IPS DF 6.9 (cell line): Measurements from ENCODE around the gene UBE2QL1.

ENCODE experiments used
- DNase-seq: peaks from one replicate; pipeline ENCODE4 v3.0.0-alpha.2; 2013; ENCODE audit warnings: low read depth, low spot score
- H3K27ac ChIP-seq: one replicate; pipeline ENCODE4 v1.5.1; 2013; ENCODE audit warnings: low read length, control low read depth
- H3K27me3 ChIP-seq: 2 replicates; pipeline ENCODE4 v1.6.1; 2013; ENCODE audit warnings: mild to moderate bottlenecking, low read length; ENCODE audit not compliant: control insufficient read depth, insufficient read depth
- H3K36me3 ChIP-seq: 2 replicates; pipeline ENCODE4 v1.6.1; 2013; ENCODE audit warnings: low read length; ENCODE audit not compliant: control insufficient read depth, insufficient read depth
- H3K4me1 ChIP-seq: 2 replicates; pipeline ENCODE4 v1.6.1; 2013; ENCODE audit warnings: low read length; ENCODE audit not compliant: control insufficient read depth, insufficient read depth
- H3K4me3 ChIP-seq: 2 replicates; pipeline ENCODE4 v1.5.1; 2013; ENCODE audit warnings: mild to moderate bottlenecking, low read length
- H3K9me3 ChIP-seq: 2 replicates; pipeline ENCODE4 v1.6.1; 2013; ENCODE audit warnings: low read length, inconsistent platforms; ENCODE audit not compliant: control insufficient read depth, insufficient read depth
- WGBS: extraction: QIAGEN DNeasy Blood & Tissue Kit; methylation state at CpG from one replicate; pipeline ENCODE4 v1.1.7; 2013; ENCODE audit warnings: mixed read lengths, missing lambda C conversion rate; ENCODE audit not compliant: insufficient read length, insufficient coverage; 5-methylcytosine and 5-hydroxymethylcytosine counted together

Gene UBE2QL1

GRCh38 chr5:6487081-6487480 lies 38.4 kb downstream of the UBE2QL1 start:
- WGBS = no CpG with 5 or more reads among the region's 3 CpGs
- Histone ChIP-seq H3K27me3 (no peaks in the 10 kb centered on the region), H3K9me3 (no peaks in the 10 kb centered on the region), H3K4me1 (0 out of 2 replicates have a peak, but pooled peaks cover 1% of the 10 kb centered on the region), H3K27ac (no peak overlapping the region), H3K36me3 (no peaks in the 10 kb centered on the region), H3K4me3 (no peak overlapping the region)
- DNase-seq = no peak

GRCh38 chr5:6488021-6488420 lies 39.4 kb downstream of the UBE2QL1 start:
- Histone ChIP-seq H3K27ac (no peak overlapping the region), H3K27me3 (no peaks in the 10 kb centered on the region), H3K4me1 (0 out of 2 replicates have a peak, but pooled peaks cover 1% of the 10 kb centered on the region), H3K9me3 (no peaks in the 10 kb centered on the region), H3K36me3 (no peaks in the 10 kb centered on the region), H3K4me3 (no peak overlapping the region)
- no peak for DNase-seq
- WGBS = no CpG with 5 or more reads among the region's 4 CpGs

- no peaks in the 10 kb centered on the region for H3K27me3 ChIP-seq
- H3K4me3 ChIP-seq = no peak overlapping the region
- no peaks in the 10 kb centered on the region for H3K36me3 ChIP-seq
- no peak overlapping the region for H3K27ac ChIP-seq
- no peak for DNase-seq
- H3K9me3 ChIP-seq = no peaks in the 10 kb centered on the region
- WGBS = no CpG with 5 or more reads among the region's 10 CpGs
- H3K4me1 ChIP-seq = 0 out of 2 replicates have a peak, but pooled peaks cover 1% of the 10 kb centered on the region
Observed at GRCh38 chr5:6489643-6490185, 41.1 kb downstream of the UBE2QL1 start.

- no peak for DNase-seq
- H3K4me1 ChIP-seq = 0 out of 2 replicates have a peak, but pooled peaks cover 1% of the 10 kb centered on the region
- no peak overlapping the region for H3K4me3 ChIP-seq
- no peaks in the 10 kb centered on the region for H3K9me3 ChIP-seq
- no peak overlapping the region for H3K27ac ChIP-seq
- no CpG with 5 or more reads among the region's 9 CpGs for WGBS
- H3K36me3 ChIP-seq = no peaks in the 10 kb centered on the region
- no peaks in the 10 kb centered on the region for H3K27me3 ChIP-seq
Observed at GRCh38 chr5:6490246-6490645, 41.6 kb downstream of the UBE2QL1 start.

- Histone ChIP-seq H3K4me1 (0 out of 2 replicates have a peak, but pooled peaks cover 1% of the 10 kb centered on the region), H3K4me3 (no peak overlapping the region), H3K9me3 (no peaks in the 10 kb centered on the region), H3K27me3 (no peaks in the 10 kb centered on the region), H3K27ac (no peak overlapping the region), H3K36me3 (no peaks in the 10 kb centered on the region)
- no peak for DNase-seq
- no CpG with 5 or more reads among the region's 3 CpGs for WGBS
Observed at GRCh38 chr5:6490693-6491092, 42.0 kb downstream of the UBE2QL1 start.

GRCh38 chr5:6491196-6491918 lies 42.7 kb downstream of the UBE2QL1 start:
- Histone ChIP-seq H3K4me3 (no peak overlapping the region), H3K36me3 (no peaks in the 10 kb centered on the region)
- no peak for DNase-seq

GRCh38 chr5:6491919-6492290 lies 43.2 kb downstream of the UBE2QL1 start:
- no CpG with 5 or more reads among the region's 13 CpGs for WGBS
- H3K4me3 ChIP-seq = no peak overlapping the region
- 0 out of 2 replicates have a peak, but pooled peaks cover 1% of the 10 kb centered on the region for H3K4me1 ChIP-seq
- H3K36me3 ChIP-seq = no peaks in the 10 kb centered on the region
- H3K27ac ChIP-seq = no peak overlapping the region
- H3K27me3 ChIP-seq = no peaks in the 10 kb centered on the region
- no peaks in the 10 kb centered on the region for H3K9me3 ChIP-seq
- DNase-seq = no peak

More at GRCh38 chr5:6491196-6491918, 42.7 kb downstream of the UBE2QL1 start:
- Histone ChIP-seq H3K27ac (no peak overlapping the region), H3K4me1 (0 out of 2 replicates have a peak, but pooled peaks cover 1% of the 10 kb centered on the region), H3K27me3 (no peaks in the 10 kb centered on the region), H3K9me3 (no peaks in the 10 kb centered on the region)
- WGBS = 100% methylated on average over 3 of the region's 32 CpGs

GRCh38 chr5:6492934-6493333 lies 44.3 kb downstream of the UBE2QL1 start:
- H3K4me3 ChIP-seq = no peak overlapping the region
- 0 out of 2 replicates have a peak, but pooled peaks cover 1% of the 10 kb centered on the region for H3K4me1 ChIP-seq
- no peak overlapping the region for H3K27ac ChIP-seq
- H3K9me3 ChIP-seq = no peaks in the 10 kb centered on the region
- DNase-seq = no peak
- H3K27me3 ChIP-seq = no peaks in the 10 kb centered on the region
- H3K36me3 ChIP-seq = no peaks in the 10 kb centered on the region
- WGBS = no CpG with 5 or more reads among the region's 4 CpGs

- Histone ChIP-seq H3K9me3 (no peaks in the 10 kb centered on the region), H3K27ac (no peak overlapping the region), H3K4me1 (0 out of 2 replicates have a peak, but pooled peaks cover 1% of the 10 kb centered on the region), H3K4me3 (no peak overlapping the region), H3K27me3 (no peaks in the 10 kb centered on the region), H3K36me3 (no peaks in the 10 kb centered on the region)
- WGBS = no CpG with 5 or more reads among the region's 9 CpGs
- DNase-seq = no peak
Observed at GRCh38 chr5:6493681-6494454, 45.2 kb downstream of the UBE2QL1 start.

- Histone ChIP-seq H3K9me3 (no peaks in the 10 kb centered on the region), H3K4me3 (no peak overlapping the region), H3K4me1 (0 out of 2 replicates have a peak, but pooled peaks cover 1% of the 10 kb centered on the region), H3K27me3 (no peaks in the 10 kb centered on the region), H3K27ac (no peak overlapping the region), H3K36me3 (no peaks in the 10 kb centered on the region)
- WGBS = no CpG with 5 or more reads among the region's 5 CpGs
- no peak for DNase-seq
Observed at GRCh38 chr5:6494939-6495338, 46.3 kb downstream of the UBE2QL1 start.
